Suppressor macrophage treated with lipopolysaccharide for 1 hour (primary cell): ENCODE results near the gene ENDOG.

Source experiments
- DNase-seq, 3 donors: peaks; one replicate each; pipeline ENCODE4 v3.0.0-alpha.2; 2020 to 2022

Gene ENDOG

DNA sequence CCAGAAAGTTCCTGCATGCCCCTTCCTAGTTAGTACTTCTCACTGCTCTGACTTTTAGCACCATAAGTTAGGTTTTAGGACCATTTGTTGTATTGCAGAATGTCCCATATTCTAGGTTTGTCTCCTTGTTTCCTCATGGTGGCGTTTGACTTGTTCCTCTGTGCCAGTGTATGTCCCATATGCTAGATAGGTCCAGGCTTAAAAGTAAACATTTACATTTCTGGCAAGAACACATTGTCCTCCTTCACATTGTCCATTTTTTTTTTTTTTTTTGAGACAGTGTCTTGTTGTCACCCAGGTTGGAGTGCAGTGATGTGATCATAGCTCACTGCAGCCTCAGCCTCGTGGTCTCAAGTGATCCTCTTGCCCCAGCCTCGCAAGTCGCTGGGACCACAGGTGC, 15.8 kb upstream of the ENDOG start:
- no peak for DNase-seq

DNA sequence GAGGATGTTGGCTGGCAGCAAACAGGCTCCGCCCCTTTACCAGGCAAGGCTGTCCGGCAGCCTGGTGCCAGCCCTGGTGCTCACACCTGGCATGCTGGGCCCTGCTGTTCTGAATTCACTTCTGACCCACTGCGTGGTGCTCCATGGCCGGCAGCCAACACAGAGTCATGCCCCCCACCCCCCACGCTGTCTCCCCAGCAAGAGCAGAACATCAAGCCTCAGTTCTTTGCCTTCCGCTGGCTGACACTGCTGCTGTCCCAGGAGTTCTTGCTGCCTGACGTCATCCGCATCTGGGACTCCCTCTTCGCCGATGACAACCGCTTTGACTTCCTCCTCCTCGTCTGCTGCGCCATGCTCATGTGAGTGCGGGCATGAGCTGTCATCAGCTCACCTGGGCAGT, 12.6 kb upstream of the ENDOG start:
- no peak for DNase-seq

DNA sequence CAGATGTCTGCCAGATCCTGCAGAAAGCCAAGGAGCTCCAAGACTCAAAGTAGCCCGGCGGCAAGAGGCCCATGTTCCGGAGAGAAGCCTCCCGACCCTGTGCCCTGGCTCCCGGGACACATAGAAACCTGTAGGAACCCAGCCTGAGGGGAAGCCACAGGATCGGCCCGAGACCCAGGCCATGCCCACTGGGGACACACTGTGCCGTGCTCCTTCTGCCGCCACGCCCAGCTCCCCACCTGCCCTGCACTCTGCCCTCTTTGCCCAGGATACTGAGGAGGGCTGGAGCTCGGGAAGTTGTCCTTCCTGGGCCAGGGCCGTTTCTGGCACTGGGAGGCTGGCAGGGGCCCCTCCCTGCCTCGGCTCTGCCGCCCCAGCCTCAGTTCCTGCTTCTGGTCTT, 10.5 kb upstream of the ENDOG start:
- DNase-seq = no peak

- no peak for DNase-seq
These were observed 9.8 kb upstream of the ENDOG start for GRCh38 chr9:128808543-128808942.

DNA sequence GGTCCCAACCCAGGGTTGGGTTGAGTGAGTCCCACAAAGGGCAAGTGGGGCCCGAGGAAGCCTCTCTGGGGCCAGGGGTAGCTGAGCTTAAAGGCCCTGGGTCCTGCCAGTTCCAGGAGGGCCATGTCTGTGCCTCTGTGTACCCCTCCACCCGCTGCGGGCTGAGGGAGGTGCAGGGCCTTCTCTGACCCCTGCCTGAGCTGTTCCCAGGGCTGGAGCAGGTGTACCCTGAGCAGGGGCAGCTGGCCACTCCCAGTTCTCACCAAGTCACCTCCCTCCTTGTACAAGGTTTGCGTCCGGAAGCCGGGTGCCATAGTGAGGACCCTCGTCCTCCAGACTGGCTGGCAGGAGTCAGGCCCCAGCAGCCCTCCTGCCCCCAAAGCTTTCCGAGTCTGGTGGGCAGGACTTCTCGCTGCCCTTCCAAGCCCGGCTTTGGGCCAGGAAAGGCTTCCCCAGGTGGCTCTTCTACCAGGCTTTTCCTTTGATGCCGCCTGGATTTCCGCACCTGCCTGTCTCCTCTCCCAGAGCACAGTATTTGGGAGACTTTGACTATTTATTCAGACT, 9.2 kb upstream of the ENDOG start:
- DNase-seq = no peak

DNA sequence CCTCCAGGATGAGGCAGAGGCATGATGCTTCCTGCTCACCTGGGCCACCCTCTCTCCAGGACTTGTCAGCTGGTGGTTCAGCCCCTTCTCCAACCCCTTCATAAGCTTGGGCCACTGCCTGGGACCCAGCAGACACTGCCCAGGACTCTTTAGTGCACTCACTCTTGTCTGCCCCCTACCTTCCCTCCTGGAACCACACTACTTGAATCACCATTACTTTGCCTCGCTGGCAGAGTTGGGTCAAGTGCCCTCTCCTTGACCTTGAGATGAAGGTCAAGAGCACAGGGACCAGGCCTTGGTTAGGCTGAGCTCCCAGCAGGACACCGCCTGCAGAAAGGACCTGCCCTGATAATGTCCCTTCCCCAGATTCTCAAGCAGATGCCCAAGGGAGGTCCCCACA, 8.5 kb upstream of the ENDOG start:
- no peak for DNase-seq

DNA sequence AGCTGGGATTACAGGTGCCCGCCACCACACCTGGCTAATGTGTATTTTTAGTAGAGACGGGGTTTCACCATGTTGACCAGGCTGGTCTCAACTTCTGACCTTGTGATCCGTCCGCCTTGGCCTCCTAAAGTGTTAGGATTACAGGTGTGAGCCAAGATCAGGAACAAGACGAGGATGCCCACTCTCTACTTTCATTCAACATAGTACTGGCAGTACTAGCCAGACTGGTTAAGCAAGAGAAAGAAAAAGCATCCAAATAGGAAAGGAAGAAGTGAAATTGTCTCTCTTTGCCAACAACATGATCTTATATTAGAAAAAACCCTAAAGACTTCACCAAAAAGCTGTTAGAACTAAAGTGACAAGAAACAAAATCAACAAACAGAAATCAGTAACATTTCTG, 7.4 kb upstream of the ENDOG start:
- DNase-seq = no peak

GRCh38 chr9:128818839-128819715, 777 bp downstream of the ENDOG start:
- DNase-seq = peak; percentile 32 to 58 (median 36)

DNA sequence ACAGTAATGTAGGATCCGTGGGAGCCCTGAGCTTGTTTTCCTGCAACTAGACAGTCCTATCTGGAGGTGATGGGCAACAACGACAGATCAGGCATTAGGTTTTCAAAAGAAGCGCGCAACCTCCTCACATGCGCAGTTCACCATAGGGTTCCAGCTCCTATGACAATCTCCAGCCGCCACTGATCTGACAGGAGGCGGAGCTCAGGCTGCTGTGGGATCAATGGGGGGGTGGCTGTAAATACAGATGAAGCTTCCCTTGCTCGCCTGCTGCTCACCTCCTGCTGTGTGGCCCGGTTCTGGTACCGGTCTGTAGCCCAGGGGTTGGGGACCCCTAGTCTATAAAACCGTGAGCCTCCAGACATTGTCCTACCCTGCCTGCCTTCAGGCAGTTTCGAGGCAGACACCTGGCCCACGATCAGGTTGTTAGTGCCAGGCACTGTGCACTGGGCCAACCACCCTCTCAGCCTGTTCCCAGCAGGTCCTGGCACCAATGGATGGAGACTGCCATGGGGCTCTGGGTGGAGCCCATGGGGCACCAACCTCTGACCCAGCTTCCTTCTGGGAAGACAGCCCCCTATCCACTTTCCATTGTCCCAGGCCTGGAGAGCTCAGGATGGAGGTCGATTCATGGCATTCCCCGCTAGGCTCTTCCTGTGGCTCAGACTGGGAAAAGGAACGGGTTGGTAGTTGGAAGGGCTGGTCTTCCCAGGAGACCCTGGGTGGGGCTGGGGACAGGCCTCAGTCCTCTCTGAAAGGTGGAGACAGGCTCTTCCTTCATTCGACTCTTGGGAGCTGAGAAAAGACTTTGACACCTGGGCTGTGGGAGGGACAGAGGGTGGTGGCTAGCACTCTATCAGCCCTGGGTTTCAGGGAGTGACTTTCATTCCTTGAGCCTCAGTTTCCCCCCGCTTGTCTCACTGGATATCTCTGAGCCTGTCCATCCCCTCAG, 1.7 kb downstream of the ENDOG start:
- no peak for DNase-seq

DNA sequence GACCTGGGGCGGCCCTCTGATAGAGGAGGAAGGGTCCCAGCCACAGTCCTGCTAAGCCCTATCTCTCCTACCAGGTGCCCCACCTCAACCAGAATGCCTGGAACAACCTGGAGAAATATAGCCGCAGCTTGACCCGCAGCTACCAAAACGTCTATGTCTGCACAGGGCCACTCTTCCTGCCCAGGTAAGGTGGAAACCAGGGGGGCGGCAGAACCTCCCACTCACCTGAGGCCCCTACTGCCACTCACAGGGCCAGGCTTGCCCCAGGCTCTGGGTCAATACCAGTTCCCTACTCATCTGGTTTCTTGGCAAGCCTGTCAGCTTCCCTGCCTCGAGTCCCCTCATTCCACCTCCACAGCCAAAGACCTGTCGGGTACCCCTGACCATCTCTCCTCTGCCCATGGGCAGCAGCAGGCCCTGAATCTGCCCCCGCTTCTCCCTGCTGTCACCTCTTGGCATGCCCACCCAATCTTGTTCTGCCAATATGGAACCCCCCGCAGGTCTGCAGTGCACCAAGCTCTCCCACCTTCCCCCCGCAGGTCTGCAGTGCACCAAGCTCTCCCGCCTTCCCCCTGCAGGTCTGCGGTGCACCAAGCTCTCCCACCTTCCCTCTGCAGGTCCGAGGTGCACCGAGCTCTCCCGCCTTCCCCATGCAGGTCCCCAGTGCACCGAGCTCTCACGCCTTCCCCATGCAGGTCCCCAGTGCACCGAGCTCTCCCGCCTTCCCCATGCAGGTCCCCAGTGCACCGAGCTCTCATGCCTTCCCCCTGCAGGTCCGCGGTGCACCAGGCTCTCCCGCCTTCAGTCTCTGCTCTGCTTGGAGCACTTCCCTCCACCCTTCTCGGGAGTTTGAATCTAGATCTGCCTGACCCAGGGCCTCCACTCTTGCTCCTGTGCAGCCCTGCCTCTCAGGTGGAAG, 2.6 kb downstream of the ENDOG start:
- no peak for DNase-seq

GRCh38 chr9:128821584-128822406, 3.5 kb downstream of the ENDOG start:
- no peak for DNase-seq

DNA sequence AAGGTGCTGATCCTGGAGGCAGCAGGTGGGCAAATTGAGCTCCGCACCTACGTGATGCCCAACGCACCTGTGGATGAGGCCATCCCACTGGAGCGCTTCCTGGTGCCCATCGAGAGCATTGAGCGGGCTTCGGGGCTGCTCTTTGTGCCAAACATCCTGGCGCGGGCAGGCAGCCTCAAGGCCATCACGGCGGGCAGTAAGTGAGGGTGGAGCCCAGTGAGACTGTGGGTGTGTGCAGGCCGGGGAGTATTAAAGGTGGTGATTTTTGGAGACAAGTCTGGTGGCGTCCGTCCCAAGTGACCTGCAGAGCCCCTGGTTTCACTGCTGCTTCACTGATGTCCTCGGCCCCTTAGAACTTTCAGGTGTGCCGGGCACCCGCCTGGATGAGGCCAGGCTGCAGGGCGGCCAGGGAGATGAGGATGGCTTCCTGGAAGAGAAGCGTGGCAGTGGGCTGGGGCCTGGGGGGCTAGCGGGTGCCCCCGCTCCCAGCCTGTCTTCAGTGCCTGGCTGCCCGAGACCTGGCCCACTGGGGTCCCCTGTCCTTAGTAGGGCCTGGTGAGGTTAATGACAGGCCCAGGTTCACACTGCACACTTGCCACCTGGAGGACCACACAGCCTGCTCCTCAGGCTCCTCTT, 4.2 kb downstream of the ENDOG start:
- no peak for DNase-seq

DNA sequence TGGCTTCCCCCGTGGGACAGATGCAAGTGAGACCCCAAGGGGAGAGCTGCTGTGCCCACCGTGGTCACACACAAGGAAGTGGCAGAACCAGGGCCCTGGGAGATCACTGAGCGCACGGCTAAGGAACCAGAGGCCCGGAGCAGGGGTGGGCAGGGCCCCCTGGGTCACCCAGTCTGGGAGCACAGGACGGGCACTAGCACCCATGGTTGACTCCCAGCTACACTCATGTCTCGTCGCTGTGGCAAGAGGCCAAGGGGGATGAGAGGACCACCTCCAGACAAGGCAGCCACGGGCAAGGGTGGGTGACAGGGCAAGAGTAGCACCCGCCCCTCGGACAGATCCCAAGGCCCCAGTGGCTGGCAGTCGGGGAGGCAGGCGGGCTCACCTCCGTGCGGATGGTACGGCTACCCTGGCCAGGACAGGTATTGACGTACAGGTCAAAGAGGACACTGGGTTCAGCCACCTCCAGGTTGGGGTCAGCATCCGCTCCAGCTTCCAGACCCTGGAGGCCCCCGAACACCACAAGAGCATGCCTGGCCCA, 5.1 kb downstream of the ENDOG start:
- no peak for DNase-seq

DNA sequence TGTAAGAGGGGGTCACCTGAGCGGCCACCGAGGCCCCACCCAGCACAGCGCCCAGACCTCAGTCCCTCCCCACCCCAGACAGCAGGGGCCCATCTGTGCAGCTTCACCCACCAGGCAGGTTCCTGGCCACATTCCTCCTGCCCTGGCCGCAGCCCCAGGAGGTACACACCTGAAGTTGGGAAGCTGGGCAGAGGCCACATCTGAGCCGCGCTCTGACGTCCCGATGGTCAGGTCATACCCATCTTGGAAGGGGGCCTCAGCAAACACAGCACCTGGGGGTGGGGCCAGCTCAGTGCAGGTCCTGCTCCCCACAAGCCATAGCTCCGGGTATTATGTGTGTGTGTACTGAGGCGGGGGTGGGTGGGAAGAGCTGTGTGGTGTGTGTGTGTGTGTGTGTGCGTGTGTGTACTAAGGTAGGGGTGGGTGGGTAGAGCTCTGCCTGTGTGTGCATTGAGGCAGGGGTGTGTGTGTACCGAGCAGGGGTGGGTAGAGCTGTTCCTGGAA, 5.7 kb downstream of the ENDOG start:
- no peak for DNase-seq

GRCh38 chr9:128824911-128825310, 6.6 kb downstream of the ENDOG start:
- no peak for DNase-seq

DNA sequence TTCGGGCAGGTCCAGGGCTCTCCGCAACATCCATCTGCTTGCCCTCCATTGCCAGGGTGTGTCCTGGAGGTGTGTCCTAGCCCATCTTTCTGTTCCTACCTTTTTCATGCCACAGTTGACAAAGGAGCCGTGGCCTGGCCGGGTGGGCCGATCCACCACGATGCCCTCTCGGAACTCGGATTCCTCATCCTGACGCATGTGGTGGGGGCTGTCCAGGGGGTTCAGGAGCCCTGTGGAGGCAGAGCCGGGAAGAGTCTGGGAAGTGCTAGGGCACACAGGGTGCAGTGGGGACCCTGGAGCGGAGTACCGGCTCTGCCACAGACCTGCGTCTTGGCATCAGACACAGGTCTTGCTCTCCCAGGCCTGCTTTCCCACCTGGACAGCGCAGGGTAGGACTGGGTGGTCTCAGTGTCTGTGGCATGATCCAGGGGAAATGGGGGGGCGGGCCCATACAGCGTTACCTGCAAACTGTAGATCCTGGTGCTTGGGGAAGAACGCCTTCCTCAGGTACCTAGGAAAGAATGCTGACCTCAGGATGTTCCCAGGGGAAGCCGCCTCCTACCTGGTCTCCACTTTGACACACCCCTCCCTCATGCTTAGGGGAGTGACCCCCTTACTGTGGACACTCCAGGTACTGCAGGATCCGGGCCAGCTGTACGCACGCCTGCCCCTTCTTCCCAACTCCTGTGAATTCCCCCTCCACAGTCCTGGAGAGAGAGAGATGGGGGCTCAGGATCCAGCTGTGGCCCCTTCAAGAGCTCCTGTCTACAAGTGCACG, 7.8 kb downstream of the ENDOG start:
- DNase-seq = no peak

DNA sequence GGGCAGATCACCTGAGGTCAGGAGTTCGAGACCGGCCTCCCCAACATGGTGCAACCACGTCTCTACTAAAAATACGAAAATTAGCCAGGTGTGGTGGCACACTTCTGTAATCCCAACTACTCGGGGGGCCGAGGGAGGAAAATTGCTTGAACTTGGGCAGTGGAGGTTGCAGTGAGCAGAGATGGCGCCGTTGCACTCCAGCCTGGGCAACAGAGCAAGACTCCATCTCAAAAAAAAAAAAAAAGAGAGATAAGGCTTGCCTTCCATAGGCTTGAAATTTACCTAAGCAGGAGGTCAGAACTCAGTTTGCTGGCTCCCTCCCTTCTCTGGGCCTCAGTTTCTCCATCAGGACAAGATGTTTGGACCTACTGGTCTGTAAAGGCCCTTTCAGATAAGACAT, 10.0 kb downstream of the ENDOG start:
- no peak for DNase-seq

DNA sequence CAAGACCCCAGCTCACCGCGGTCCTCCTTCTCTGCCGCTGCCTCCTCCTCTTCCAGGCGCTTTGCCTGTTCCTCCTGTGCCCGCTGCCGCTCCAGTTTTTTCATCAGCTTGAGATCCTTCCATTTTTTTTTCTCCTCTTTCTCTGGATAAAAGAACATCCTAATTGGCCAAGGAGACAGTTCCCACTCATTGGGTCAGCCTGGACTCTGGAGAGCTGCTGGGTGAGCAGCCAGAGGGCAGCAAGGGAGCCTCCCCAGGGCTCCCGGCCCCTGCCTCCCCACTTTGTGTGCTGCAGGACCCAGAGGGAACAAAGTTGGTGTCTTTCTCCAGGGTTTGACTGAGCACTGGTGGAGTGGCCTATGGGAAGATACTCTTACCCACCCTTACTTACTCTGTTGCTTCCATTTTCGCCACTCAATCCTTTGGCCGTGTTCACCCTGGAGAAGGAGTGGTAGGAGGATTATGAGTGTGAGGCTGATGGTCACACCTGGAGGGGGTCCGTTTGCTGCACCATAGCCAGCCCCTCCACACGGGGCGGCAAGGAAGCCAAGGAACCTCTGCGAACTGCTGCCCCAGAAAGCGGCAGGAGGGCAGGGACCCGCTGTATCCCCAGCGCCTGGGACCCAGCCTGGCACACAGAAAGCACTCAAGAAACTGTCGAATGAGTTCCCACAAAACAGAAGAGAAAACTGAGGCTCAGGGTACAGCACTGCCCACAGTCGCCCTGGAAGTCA, 10.6 kb downstream of the ENDOG start:
- DNase-seq = peak in 1 of 3 donors; percentile 10
